HG03342 (cell line): Measurements from ENCODE around the gene MAP2.

ENCODE experiments used
- ATAC-seq: cut with Tn5 transposase; IDR thresholded peaks from one replicate; pipeline ENCODE4 v1.9.1; 2021; ENCODE audit warnings: mild to moderate bottlenecking, moderate library complexity; ENCODE audit not compliant: unreplicated experiment

The MAP2 gene

DNA sequence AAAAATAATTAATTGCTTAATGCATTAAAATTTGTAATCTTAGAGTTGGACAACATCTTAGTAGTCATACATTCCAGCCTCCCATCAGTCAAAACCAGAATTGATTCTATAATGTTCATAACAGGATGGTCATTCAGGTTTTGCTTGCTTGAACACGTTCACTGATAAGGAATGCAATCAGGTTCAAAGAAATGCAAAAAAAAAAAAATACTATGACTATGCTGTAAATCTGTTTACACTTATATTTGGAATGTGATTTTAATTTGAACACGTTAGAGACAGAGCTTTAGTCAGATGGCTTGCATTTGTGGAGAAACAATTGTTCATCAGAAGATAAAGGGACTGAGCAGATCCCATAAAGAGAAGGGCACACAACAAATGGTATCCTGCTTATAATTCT, 216.5 kb downstream of the MAP2 start:
- no peak for ATAC-seq

DNA sequence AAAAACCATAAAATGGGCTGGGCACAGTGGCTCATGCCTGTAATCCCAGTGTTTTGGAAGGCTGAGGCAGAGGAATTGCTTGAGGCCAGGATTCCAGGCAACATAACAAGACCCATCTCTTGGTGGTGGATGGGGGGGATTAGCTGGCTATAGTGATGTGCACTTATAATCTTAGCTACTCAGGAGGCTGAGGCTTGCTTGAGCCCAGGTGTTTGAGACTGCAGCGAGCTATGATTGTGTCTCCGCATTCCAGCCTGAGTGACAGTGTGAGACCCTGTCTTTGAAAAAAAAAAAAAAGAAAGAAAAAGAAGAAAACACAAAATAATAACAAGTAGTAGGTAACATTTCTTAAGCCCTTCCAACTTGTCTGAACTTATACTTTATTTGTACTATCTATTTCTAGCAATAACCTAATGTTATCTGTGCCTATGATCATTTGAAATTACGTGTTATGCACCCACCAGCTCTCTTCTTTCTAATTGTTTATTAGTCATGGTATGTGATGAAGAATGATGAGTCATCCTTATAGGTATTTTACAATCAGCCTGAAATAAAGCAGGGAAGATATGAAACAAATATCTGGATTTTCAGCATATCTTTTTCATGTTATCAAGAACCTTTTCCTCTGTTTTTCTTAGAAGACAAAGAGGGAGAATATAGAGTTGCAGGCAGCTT, 218.4 kb downstream of the MAP2 start:
- ATAC-seq: no peak

DNA sequence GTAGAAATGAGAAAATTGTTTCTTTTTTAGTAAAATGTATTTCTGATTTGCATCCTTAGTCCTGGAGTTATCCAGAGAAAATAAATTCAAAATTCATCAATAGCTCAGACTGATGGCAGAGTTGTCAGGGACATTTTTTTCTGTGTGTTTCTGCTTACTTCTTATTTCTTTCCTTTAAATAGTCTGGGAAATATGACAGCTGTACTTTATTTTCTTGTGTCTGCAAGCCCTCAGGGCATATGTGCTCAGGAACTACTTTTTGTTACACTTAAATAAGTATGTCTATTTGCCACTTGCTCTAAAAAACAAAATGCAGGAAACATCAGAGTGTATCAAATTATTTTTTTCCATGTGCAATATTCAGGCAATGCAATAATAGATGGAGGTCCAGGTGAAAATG, 221.0 kb downstream of the MAP2 start:
- ATAC-seq: no peak

DNA sequence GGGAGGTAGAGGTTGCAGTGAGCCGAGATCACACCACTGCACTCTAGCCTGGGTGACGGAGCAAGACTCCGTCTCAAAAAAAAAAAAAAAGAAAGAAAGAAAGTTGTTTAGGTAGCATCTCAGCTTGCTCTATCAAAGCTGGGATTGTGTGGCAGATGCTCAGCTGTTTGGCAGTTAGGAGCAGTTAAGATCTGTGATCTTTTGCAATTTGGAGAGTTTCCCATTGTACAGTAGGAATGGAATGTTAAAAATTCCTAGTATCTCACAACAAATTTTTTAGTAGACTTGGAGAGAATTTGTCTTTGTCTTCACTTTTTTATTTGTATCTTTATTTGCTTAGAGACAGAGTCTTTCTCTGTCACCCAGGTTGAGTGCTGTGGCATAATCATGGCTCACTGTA, 224.9 kb downstream of the MAP2 start:
- ATAC-seq: no peak

DNA sequence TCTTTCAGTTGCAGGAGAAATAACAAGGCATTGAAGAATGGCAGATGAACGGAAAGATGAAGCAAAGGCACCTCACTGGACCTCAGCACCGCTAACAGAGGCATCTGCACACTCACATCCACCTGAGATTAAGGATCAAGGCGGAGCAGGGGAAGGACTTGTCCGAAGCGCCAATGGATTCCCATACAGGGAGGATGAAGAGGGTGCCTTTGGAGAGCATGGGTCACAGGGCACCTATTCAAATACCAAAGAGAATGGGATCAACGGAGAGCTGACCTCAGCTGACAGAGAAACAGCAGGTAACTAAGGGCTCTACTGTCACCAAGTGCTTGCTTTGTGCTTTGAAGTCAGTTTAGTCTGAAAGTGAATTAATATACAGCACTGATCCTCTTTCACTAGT, 229.3 kb downstream of the MAP2 start:
- ATAC-seq: no peak

GRCh38 chr2:209661286-209661894, 237.5 kb downstream of the MAP2 start:
- no peak for ATAC-seq

DNA sequence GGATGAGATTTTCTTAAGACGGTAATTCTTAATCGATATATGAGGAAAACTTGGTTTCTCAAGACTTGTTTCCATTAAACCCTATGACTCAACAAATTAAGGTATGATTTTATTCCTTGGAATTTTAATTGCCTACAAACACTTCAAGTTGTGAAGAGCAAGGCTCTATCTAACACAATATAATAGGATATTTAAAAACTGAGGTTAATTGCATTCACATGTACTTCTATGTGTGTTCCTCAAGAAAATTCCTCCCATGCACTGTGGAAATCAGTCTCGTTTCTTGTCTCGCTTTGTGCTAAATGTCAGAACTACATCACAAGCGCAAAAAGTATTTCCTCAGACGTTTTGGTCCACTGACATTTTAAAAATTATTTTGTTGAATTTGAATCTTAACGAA, 238.2 kb downstream of the MAP2 start:
- ATAC-seq: no peak

GRCh38 chr2:209663139-209663538, 239.3 kb downstream of the MAP2 start:
- peak; percentile 71 for ATAC-seq

GRCh38 chr2:209663656-209664055, 239.8 kb downstream of the MAP2 start:
- no peak for ATAC-seq

DNA sequence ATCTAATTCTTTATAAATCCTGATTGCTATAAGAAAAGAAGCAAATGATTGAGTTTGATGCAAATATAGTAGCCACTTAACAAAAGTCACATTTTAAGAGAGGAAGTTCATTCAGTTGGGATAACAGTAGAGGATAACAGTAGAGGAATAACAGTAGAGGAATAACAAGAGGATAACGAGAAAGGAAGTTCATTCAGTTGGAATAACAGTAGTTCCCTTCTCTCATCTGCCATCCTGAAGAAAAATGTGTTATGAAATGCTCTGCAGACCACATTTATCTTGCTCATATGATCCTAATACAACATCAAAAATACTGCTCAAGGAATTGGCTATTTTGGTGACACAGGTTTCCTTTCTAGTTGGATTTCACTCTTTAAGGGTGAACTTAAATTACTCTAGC, 242.4 kb downstream of the MAP2 start:
- ATAC-seq: no peak

DNA sequence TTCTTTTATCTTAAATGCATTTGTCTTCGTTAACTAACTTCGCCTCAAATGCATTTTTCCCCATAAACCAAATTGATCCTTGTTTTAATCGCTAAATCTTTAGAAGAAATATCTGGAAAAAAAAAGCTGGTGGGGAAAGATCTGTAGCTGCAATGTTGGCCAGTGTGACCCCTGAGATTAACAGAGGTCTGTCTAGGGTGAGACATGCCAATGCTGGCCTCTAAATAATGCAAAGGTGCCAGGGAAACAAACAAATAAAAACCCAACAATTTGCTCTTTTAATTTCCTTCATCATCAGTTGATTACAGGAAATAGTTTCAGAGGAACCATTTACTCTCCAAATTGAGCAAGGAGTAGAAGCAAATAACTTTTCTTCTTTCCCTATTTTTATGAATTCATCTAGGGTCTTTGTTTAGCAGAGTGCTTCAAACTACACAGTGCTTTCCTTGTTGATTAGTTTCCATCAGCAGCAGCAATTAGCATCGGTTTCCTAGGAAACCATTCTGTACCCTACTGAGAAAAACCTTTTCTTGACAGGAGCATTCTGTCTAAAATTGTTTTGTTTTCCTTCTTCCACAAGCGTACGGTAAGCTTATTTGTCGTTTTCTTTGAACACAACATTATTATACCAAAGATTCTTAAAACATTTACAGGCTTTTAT, 247.3 kb downstream of the MAP2 start:
- no peak for ATAC-seq

DNA sequence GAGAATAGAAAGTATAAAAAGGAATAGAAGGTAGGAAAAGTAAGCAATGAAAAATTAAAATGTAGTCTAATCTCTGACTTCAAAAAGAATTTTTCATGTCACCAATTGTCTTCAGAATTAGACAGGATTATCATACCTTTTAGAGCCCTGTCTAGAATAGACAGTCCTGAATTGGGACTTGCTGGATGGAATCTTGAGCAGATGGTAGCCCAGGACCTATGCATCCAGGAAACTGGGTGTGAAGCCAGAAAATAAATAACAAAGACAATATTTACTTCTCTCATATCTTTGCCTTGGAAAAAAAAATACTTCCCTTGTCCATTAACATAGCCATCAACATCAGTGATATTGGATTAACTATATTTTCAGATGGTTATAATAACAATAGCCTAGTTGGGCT, 250.0 kb downstream of the MAP2 start:
- ATAC-seq: no peak

GRCh38 chr2:209680596-209680995, 256.7 kb downstream of the MAP2 start:
- no peak for ATAC-seq

- no peak for ATAC-seq
Measured at GRCh38 chr2:209681201-209681735, 257.4 kb downstream of the MAP2 start.

DNA sequence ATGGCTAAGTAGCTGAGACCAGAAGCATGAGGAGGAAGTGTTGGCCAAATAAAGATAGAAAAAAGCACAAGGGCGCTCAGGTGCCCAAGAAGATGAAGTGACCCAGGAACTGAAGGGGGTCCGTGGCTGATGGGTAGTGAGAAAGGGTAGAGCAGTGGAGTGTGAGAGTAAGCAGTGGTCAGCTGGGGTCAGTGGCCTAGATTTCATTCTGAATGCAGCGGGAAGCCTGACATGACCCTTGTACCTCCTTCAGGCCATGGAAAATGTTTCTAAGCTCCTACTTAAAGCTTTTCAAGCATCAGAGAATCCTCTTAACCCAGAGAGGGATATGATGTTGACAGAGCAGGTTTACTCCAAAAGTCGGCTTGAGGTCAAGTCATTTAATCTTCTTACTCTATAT, 258.8 kb downstream of the MAP2 start:
- no peak for ATAC-seq

DNA sequence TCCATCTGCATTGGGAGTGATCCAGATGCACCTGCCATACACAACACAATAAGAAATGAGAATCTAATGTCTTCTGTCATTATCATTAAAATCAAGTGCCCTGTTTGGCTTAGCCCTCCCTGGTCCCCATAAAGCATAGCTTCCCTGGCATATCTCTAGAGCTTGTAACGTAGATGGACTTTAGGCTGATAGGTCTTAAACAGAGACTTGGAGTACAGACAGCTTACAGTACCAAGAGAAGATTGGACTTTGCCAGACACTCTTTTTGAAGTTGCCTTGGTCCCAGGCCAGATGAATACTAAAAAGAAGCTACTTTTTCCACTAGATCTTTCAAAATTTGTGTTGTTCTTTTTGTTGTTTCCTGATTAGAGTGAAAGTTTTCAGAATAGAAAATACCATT, 261.5 kb downstream of the MAP2 start:
- ATAC-seq: no peak

DNA sequence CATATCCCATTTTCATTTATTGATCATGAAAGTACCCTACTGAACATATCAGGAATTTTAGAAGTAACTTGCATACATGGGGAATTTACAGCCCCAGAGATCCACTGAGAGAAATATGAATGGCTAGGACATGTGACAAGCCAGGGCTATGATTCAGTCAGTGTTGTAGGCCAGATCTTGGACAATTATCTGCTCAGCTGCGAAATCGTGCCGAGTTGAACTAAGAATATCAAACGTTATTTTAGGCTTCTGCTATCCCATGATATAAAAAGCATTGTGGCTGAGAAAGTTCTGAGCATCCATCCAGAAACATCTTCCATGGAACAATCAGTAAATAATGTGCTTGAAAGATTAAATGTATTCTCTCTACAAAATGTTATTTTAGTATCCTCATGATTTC, 262.1 kb downstream of the MAP2 start:
- ATAC-seq: no peak

DNA sequence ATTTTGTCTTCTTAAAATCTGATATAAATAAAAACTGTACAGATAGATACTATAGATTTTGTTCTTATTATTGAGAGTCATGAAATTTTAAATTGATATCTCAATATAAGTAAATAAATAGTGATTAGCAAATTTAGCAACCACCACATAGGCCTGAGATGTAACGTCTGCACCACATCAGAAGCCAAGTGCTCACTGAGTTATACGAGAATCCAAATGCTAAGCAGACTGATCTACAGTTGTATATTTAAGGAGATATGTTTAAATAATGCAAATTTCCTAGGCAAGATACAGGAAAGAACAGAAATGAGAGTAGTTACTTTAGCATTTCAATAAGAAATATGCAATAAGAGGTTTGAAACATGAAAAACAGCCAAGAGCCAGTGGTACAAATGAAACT, 262.6 kb downstream of the MAP2 start:
- no peak for ATAC-seq

GRCh38 chr2:209687323-209687969, 263.6 kb downstream of the MAP2 start:
- no peak for ATAC-seq

- ATAC-seq: no peak
Measured at GRCh38 chr2:209688385-209688784, 264.5 kb downstream of the MAP2 start.

- no peak for ATAC-seq
Measured at GRCh38 chr2:209690029-209690754, 266.3 kb downstream of the MAP2 start.
